Activated naive CD4-positive, alpha-beta T cell (primary cell): ENCODE results near the gene TH.
"Not testable (repeated sequence)": the region's sequence is repeated elsewhere in the genome, so short reads cannot be mapped to it uniquely, and the experiment has no call there.

Experiments
- DNase-seq, 4 experiments: peaks; one replicate each; lab custom pipeline; 2025; lab: John Stamatoyannopoulos, UW

The TH gene

DNA sequence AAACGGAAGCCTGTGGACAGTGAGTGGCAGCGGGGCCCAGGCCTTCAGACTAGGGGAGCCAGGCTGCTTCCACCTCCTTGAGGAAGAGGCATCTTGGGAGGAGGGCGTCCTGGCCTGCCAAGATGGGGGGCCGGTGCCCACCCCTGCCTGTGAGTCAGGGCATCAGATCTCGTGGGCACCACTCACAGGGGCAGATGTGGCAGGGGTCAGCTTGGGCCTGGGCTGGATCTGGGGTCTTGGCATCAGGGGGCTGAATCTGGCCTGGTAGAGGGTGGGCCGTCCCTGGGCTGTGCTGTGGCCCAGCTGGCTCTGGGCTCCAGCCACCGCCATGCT is 24.1 kb upstream of the TH start:
- DNase-seq: no peak

DNA sequence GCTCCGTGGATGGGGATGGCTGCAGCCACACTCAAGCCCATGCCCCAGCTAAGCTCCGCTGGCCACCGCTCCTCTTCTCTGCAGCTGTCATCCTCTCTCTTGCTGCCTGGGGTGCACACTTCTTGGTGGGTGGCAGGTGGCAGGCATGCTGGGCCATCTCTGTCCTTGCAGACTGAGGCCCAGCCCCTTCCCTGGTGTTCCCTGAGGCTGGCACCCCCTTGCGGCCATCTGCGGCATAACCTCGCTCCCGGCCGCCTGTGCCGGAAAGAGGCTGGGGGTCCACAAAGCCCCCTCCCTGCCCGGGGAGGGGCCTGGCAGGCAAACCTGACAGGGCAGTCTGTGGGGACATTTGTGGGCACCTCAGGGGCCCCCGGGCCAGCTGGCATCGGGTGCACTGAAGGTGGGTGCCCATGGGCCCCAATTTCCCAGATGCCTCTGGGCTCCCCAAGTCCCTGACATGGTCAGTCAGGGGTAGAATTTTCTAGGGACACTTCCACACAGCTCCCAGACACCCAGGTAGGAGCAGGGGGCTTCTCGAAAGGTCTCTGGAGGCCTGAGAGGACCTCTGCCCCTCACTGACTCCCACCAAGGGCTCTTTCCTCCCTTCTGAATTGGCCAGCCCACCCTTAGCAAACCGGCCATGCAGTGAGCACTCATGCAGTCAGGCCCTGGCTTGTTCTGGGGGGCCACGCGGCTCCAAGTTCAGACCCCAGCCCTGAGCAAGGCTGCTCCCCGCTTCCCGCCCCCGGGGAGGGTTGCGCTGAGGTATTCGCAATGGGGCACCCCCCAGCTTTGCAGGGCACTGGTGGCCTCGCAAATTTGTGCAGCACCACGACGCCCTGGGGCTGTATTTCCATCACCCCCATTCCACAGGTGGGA is 23.5 kb upstream of the TH start:
- DNase-seq: peak; percentile 13 to 41 (median 27)

DNA sequence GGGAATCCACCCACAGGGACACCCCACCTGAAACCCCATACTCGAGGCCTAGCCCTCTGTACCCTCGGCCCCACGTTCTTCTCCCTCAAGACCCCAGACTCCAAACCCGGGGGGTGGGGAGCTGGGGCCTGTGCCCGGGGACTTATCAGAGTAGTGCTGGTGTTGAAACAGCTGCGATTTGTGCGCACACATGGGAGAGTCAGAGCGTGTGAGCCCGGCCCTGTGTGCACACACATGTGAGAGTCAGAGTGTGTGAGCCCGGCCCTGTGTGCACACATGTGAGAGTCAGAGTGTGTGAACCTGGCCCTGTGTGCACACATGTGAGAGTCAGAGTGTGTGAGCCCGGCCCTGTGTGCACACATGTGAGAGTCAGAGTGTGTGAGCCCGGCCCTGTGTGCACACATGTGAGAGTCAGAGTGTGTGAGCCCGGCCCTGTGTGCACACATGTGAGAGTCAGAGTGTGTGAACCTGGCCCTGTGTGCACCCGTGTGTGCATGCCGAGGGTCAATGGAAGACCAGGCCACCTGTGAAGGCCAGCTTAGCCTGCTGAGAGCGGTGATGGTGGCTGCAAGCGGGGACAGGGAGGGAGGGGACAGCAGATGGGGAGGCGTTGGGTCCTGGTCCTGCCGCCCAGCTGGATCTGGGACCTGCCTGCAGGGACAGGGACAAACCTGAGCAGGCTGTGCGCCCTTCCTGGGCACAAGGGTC is 22.4 kb upstream of the TH start:
- DNase-seq: not testable (repeated sequence)

DNA sequence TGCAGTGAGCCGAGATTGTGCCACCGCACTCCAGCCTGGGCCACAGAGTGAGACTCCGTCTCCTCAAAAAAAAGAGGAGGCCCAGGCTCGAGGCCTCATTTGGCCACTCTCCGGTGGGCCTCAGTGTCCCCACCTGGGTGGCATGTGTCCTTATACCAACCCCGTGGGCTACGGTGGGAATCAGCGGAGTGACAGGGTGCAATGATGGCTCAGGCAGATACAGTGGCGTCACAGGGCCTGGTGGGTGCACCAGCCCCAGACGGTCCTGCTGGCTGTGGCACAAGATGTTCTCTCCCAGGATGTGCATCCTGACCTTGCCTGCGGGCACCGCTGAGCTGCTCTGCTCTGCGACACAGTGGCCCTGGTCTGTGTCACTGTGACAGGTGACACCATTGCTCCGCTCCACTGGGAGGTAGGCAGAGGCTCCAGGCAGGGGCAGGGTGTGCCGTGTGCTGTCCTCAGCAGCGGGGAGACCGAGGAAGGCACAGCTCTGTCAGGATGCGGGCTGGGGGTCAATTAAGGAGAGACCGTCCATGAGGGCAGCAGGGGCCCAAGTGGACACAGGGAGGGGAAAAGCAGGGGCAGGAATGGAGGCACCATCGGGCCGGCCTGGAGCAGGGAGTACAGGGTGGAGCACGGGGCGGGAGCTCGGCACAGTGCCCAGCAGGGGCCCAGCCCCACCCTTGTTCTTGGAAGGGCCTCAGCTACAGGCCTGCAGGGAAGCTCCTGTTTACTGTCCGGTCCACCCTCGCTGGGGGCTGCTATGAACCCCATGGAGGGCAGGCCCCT is 21.7 kb upstream of the TH start:
- no peak for DNase-seq

DNA sequence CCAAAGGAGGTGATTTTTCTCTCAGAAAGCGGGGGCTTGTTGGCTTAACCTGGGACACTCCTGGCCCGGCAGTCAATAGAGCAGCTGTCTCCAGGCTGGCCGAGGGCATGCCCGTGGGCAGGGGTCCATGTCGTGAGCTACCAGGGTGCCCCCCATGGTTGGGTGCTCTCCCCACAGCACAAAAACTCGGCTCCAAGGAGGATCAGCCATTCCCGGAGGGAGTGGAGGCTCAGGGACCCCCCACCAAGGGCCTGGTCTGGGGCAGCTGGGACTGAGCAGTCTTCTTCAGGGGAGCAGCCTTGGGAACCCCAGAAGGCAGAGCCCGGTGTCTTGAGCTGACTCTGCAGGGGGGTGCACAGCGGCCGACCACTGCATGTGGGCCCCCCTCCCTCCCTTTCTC is 20.8 kb upstream of the TH start:
- DNase-seq: no peak

DNA sequence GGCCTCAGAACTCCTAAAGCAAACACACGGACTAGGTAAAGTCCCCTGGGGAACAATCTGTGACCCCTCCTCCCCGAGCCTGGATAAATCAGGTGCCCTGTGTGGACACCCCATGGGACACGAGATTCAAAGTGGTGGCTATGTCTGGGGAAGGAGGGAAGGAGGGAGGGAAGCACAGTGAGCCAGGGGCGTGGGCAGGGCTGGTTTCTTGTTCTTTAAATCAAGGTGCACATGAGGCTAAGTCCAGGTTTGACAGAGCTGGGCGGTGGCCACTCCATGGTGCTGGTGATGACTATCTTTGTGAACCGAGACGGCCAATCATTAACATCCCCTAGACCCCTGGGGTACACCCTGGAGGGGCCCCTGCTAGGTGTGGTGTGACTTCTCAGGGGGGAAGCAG is 20.3 kb upstream of the TH start:
- no peak for DNase-seq

DNA sequence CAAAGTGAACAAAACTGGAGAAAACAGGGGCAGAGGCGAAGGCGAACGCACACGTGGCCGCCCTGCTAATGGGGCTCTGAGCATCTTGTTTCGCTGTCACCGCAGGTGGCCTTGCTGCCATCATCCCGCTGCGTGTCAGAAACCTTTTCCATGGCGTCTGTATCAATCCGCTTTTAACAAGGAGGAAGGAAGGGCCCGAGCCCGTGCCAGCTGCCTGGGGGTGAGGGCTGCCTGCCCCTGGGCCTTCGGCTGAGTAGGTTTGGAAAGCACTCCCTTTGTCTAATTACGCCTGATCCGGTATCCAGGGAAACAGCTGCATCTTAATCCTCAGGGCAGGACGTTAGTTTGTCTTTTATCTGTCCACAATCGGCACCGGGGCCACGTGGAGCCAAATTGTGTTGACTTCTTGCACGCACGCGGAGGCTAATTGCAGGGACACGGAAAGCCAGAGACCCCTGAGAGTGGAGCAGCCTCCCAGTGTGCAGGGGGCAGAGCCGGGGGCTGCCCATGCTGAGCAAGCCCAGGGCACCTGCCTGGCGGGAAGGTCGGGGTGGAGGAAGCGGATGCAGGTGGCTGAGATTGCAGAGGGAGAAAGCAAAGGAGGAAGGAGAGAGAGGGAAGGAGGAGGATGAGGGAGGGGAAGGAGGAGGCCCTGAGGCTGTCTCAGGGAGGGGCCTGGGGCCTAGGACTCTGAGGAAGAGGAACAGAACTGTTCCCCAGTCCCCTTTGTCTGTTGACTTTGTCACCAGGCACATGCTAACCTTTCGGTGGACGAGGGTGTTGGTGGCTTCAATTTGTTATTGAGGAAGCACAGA is 19.2 kb upstream of the TH start:
- no peak for DNase-seq

DNA sequence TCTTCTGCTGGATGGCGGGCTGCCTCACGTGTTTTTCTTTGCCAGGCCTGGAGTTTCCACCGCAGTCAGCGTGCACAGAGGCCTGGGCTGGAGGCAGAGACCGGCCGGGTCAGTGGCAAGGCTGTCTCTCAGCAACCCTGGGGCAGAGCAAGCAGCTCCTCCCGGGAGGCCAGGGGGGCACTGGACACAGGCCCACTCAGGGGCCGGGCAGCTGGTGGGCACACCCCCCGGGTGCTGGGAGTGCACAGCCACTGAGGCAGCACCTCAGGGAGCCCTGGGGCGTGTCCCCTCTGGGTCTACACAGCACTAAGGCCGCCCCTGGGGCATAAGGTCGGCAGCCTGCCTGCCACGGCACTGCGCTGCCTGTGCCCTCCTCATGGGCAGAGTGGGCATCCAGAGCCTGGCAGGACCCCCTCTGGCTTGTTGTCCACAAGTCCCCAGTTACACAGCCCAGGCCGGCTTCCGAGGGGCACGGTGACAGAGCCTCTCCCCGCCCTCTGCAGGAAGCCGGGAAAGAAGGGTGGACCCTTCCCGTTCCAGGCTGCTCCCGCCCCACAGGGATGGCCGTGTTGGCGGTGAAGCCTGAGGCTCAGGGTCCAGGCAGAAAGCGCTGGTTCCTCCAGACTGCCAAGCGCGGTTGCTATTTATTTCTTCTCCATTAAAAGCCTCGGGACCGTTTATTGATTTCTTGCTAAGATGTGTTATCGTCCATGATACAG is 18.5 kb upstream of the TH start:
- DNase-seq: no peak

DNA sequence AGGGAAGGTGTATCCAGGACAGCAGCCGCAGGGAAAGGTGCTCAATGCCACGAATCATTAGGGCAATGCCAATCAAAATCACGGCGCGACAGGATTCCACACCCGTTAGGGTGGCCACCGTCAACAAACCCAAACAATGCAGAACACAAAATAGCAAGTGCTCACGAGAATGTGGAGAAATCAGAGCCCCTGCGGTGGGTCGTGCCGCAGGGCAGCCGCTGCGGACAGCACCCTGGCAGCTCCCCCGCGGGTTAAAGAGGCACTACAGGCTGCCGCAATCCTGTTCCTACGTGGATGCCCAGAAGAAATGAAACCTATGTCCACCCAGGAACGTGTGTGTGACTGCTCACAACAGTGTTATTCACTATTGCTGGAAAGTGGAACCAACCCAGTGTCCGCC is 17.1 kb upstream of the TH start:
- DNase-seq: no peak

DNA sequence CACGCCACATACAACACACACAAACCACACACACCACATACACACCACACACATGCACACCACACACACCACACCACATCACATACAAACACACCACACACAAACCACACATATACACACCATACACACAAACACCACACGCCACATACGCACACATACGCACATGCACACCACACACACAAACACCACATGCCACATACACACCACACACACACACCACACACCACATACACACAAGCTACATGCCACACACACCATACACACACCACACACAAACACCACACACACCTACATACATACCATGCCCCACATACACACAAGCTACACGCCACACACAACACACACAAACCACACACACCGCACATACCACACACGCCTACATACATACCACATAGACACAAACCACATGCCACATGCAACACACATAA is 15.7 kb upstream of the TH start:
- DNase-seq: no peak

DNA sequence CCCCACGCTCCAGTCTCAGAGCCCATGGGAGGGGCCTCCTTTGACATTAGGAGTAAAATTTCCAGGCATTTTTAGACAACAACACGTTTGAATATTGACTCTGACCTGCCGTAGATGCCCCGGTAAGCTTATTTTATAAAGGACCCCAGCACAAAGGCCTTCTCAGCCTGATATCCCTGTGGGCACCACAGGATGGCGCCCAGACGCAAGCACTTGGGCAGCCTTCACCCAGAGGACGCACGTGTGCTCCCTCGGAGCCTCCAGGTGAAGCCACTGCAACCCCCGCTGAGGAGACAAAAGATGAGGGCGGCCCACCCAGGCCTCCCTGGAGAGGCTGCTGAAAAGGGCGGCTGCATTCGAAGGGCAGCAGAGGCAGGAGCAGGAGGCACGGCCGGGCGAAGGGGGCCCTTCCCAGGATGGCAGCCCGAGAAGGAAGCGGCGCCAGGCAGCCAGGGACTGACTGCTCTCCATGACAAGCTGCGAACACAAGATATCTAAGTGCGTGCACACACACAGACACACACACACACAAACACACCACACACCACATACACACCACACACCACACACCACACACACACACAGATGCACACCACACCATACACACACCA is 15.2 kb upstream of the TH start:
- peak in 3 of 4 experiments; percentile 15 to 33 (median 21) for DNase-seq

DNA sequence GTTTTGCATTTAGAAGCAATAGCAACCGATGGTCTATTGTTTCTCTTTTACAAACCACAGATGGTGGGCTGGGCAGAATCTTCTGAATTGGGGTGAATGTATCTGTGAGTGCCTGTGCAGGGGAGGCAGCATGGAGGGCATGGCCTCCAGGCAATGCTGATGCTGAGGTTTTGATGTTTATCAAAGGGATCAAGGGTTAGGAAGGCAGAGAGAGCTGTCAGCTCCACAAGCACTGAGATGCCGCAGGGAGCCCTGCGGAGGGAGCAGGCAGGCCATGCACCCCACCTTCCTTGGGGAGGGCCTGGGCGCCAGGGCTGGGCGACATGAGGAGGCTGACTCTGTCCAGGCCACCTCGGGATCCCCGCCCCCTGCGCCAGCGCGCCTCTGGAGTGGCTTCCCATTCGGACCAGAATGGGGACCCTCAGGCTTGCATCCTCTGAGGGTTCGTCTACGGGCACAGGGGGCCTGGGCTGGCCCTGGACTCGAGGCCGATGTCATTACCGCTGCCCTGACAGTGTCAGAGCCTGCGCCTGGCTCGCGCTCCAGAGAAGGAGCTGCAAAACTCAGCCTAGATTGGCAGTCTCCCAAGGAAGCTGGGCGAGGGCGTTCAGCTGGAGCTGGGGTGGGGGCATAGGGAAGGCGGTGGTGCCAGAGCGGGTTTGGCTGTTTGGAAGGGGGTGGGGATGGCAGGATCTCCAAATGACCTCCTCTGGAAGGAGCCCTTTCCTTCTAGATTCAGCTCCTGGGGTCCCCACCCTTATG is 13.9 kb upstream of the TH start:
- no peak for DNase-seq

DNA sequence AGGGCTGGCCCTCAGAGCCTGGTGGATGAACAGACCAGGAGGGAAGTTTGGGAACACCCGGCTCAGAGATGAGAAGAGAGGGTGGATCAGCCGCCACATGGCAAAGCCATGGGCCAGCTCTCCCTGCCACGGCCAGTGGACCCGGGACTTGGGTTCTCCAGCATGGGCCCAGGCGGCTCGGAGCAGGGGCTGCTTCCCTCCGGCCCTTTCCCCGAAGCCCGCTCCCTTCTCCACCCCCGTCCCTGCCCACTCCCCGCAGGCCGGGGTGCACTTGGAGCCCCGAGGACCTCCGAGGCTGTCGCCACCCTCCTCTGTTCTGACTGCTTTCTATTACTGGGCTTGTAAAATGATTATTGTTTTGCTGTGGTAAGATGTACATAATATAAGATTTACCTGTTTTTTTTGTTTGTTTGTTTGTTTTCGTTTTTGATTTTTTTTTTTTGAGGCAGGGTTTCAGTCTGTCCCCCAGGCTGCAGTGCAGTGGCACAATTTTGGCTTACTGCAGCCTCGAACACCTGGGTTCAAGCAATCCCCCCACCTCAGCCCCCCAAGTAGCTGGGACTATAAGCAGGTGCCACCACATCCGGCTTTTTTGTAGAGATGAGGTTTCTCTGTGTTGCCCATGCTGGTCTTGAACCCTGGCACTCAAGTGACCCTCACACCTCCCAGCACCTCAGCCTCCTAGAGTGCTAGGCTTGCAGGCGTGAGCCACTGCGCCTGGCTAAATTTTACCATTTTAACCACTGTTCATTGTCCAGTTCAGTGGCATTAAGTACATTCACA is 11.3 kb upstream of the TH start:
- DNase-seq: no peak

DNA sequence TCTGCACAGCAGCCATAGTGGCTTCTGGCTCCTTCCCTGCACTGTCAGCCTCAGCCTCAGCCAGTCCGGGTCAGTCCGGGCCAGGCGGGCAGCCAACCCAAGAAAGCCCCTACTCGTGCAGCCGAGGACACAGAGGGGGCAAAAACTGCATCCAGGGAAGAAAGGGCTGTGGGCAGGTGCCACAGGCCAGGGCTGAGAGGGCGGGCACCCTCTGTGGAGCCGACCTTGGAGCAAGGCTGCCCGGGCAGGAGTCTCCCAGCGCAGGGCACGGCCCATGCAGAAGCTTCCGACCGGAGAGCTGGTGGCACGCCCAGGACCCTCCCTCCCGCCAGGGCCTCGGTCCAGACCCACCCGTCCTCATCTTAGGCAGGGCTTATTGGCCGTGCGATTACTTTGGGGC is 10.5 kb upstream of the TH start:
- no peak for DNase-seq

DNA sequence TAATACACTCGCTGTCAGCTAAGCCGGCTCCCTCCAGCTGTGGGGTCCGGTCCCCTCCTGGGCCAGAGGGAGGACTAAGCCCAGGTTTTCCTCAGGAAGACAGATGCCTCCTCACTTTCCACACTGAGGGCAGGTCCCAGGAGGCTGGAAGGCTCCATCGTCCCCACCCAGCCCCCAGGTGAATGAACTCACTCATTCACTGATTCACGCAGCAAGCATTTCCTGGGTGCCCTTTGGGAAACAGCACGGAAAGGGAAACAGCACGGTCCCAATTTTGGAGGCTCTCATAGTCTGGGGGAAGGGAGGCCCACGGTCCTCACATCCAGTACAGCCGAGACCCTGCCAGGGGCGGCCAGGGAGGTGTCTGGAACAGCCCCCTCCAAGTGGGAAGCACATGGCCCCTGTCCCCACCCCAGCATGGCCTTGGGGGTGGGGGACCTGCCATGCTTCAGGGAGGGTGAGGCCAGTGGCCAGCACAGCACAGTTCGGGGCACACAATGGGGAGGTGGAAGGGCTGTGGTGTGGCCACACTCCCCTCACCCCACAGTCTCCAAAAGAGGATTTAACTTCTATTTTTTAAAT is 9.3 kb upstream of the TH start:
- no peak for DNase-seq

DNA sequence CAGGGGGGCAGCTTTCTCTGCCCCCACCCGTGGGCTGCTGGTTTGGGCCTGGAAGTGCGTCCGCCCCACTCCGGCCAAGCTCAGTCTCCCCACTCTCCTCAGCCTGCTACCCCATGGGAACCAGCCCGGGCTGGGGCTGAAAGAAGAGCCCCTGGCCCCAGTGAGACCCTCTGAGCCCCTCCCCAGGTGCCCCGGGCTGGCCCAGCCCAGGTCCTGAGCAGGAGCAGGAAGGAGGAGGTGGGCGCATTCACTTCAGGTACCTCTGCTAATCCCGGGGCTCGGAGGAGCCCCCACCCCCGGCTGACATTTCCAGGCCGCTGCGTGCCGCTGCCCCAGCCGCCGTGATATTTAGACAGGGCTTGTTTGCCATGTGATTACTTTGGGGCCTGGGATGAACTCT is 8.7 kb upstream of the TH start:
- no peak for DNase-seq

DNA sequence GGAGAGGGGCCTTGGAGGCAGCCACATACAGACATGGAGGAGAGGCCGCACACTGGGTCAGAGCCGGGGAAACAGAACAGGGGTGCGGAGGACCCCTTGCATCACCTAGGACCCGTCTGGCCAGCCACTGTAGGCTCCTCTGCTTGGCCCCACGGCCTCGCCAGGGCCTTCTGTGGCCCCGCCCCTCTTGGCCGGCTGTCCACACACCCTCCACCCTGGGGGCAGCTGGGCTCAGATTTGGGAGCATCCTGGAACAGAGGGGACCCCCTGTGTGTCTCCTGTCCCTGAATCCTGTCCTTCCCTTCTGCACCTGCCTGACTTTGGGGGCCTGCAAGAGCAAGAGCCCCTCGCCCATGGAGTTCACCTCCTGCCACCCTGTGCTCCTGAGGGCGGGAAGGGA is 7.9 kb upstream of the TH start:
- DNase-seq: no peak

DNA sequence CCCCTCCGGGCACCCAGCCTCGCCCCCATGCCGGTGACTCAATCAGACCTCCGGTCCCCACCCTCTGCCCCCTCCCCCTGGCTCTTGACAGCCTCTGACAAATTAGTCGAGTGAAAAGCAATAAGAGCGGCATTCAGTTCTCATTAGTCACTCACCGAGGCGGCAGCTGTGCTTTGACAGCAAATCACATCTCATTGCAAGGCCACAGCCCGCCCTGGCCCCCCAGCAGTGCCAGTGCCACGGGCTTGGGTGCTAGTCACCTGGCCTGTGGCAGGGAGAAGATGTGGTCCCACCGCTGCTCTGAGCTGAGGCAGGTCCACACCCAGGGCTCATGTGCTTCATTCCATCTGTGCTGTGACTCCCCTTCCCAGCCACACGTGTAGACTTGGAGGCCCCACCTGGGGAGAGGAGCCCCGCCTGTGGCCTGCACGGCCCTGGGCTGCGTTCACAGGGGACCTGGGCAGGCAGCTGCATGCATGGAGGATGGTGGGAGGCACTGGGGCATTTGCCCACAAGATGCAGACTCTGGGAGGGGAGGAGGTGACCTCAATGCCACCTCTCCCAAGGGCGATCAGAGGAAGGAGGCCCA is 7.4 kb upstream of the TH start:
- DNase-seq: no peak
